Prostate gland (tissue), 2 donors: ENCODE data around the gene NCOA7.

ENCODE experiments used
- POLR2A ChIP-seq: fragments of 450-650 bp; IDR thresholded peaks from one replicate; pipeline ENCODE4 v1.6.1; 2016; ENCODE audit warnings: antibody characterized with exemption, mild to moderate bottlenecking
- POLR2AphosphoS5 ChIP-seq: sonication (generic); formaldehyde crosslinking; IDR thresholded peaks from one replicate; pipeline ENCODE4 v1.6.1; 2017; ENCODE audit warnings: antibody characterized with exemption
- TF ChIP-seq, protein P1 (sequence below), 4 experiments: fragments of 200-600 bp in 2 of 4; fragments of 450-650 bp in 2 of 4; sonication (generic) in 2 of 4; IDR thresholded peaks; 1 replicate in 3 of 4; 2 replicates in 1 of 4; pipeline ENCODE4 v1.5.1; 2016 to 2019; ENCODE audit warnings: antibody characterized with exemption in 4 of 4, mild to moderate bottlenecking in 2 of 4, moderate library complexity in 2 of 4

DNA sequence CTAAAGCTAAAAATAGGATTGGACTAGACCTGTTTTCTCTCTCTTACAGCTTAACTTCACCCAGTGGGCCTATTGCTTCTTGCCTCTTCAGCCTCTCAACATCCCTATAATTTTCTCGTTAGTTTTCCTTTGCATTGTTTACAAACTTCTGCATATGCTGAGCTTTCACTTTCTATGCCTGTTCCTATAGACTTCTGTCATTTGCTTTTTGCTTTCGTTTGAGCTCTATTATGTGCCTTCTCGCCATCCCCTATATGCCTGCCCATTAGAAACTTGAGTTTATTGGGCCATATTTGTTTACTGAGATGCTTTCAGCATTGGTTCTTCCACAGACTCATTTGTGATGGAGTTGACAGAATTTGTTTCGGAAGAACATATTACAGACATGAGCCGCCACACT is 40.9 kb downstream of the NCOA7 start:
- TF ChIP-seq POLR2AphosphoS5 (no peak), POLR2A (no peak)
- TF ChIP-seq, protein P1, sequence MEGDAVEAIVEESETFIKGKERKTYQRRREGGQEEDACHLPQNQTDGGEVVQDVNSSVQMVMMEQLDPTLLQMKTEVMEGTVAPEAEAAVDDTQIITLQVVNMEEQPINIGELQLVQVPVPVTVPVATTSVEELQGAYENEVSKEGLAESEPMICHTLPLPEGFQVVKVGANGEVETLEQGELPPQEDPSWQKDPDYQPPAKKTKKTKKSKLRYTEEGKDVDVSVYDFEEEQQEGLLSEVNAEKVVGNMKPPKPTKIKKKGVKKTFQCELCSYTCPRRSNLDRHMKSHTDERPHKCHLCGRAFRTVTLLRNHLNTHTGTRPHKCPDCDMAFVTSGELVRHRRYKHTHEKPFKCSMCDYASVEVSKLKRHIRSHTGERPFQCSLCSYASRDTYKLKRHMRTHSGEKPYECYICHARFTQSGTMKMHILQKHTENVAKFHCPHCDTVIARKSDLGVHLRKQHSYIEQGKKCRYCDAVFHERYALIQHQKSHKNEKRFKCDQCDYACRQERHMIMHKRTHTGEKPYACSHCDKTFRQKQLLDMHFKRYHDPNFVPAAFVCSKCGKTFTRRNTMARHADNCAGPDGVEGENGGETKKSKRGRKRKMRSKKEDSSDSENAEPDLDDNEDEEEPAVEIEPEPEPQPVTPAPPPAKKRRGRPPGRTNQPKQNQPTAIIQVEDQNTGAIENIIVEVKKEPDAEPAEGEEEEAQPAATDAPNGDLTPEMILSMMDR (IDR thresholded peaks at IDR 0.05) = no peak
